IMR-90 (cell line): Measurements from ENCODE around the gene TREH. TPM values are rescaled to one million over a fixed set of nuclear protein-coding genes. Genes with fewer than 3 reads are reported as not detected.
A peak's percentile ranks its signal among the peaks of the same experiment; 100 is the strongest.

Source experiments
- ATAC-seq: fragments of 200-7000 bp; cut with Tn5 transposase; 2 replicates; pipeline ENCODE4 v1.9.1; 2020; ENCODE audit warnings: low read depth, mild to moderate bottlenecking, moderate library complexity
- BruUV-seq: library from RNA; stranded (reverse); fragments of 400-500 nt; replicated peaks from 2 replicates; lab custom pipeline; 2021; lab: Mats Ljungman, UMichigan
- CTCF ChIA-PET: fragments of 300-600 bp; formaldehyde crosslinking; extraction: SDS; loops from one replicate; lab custom pipeline; 2021; ENCODE audit warnings: antibody characterized with exemption; lab: Yijun Ruan, JAX
- POLR2A ChIA-PET: fragments of 300-600 bp; sonication (Branson Sonifier 250); formaldehyde crosslinking; loops from one replicate; lab custom pipeline; 2022; ENCODE audit warnings: antibody characterized with exemption; ENCODE audit not compliant: unreplicated experiment; lab: Charles Lee
- DNase-seq: peaks from one replicate; pipeline ENCODE4 v3.0.0; 2013
- H2AFZ ChIP-seq: replicated peaks from 2 replicates; pipeline ENCODE3; 2013; ENCODE audit warnings: low read length, mild to moderate bottlenecking; ENCODE audit not compliant: poor library complexity
- H2AK5ac ChIP-seq: 2 replicates; pipeline ENCODE4 v1.6.1; 2013; ENCODE audit warnings: low read depth, low read length, inconsistent platforms
- H2AK9ac ChIP-seq: replicated peaks from 2 replicates; pipeline ENCODE3; 2013; ENCODE audit warnings: mild to moderate bottlenecking, low read depth, low read length, moderate library complexity; ENCODE audit not compliant: poor library complexity
- H2BK120ac ChIP-seq: 2 replicates; pipeline ENCODE4 v1.6.1; 2013; ENCODE audit warnings: low read depth, low read length, inconsistent platforms
- H2BK15ac ChIP-seq: 3 replicates; pipeline ENCODE4 v1.6.1; 2013; ENCODE audit warnings: low read depth, low read length, inconsistent platforms
- H2BK20ac ChIP-seq: 2 replicates; pipeline ENCODE4 v1.6.1; 2013; ENCODE audit warnings: low read depth, mild to moderate bottlenecking, inconsistent platforms, low read length, moderate library complexity
- H2BK5ac ChIP-seq: 2 replicates; pipeline ENCODE4 v1.6.1; 2013; ENCODE audit warnings: mild to moderate bottlenecking, low read depth, low read length, inconsistent platforms; ENCODE audit not compliant: poor library complexity, severe bottlenecking
- H3K14ac ChIP-seq: replicated peaks from 2 replicates; pipeline ENCODE4 v1.6.1; 2013; ENCODE audit warnings: low read depth, low read length, inconsistent platforms
- H3K18ac ChIP-seq: 2 replicates; pipeline ENCODE4 v1.6.1; 2013; ENCODE audit warnings: low read depth, low read length, control low read depth
- H3K23ac ChIP-seq: 2 replicates; pipeline ENCODE4 v1.6.1; 2013; ENCODE audit warnings: low read depth, low read length, inconsistent platforms
- H3K27ac ChIP-seq: 2 replicates; pipeline ENCODE4 v1.5.1; 2013; ENCODE audit warnings: mild to moderate bottlenecking, control low read depth, low read length; ENCODE audit not compliant: insufficient read depth
- H3K27me3 ChIP-seq: 2 replicates; pipeline ENCODE4 v1.6.1; 2013; ENCODE audit warnings: low read length; ENCODE audit not compliant: control insufficient read depth, insufficient read depth
- H3K36me3 ChIP-seq: 2 replicates; pipeline ENCODE4 v1.6.1; 2013; ENCODE audit warnings: low read length, mixed read lengths; ENCODE audit not compliant: control insufficient read depth, insufficient read depth
- H3K4ac ChIP-seq: 2 replicates; pipeline ENCODE4 v1.6.1; 2013; ENCODE audit warnings: low read depth, low read length, inconsistent platforms
- H3K4me1 ChIP-seq: 2 replicates; pipeline ENCODE4 v1.6.1; 2013; ENCODE audit warnings: low read length, mixed read lengths; ENCODE audit not compliant: control insufficient read depth, insufficient read depth
- H3K4me2 ChIP-seq: 2 replicates; pipeline ENCODE4 v1.6.1; 2013; ENCODE audit warnings: low read depth, mild to moderate bottlenecking, control low read depth, low read length, moderate library complexity
- H3K4me3 ChIP-seq: 2 replicates; pipeline ENCODE4 v1.5.1; 2013; ENCODE audit warnings: low read depth, mild to moderate bottlenecking, control low read depth, low read length, moderate library complexity; ENCODE audit not compliant: insufficient read depth
- H3K56ac ChIP-seq: 2 replicates; pipeline ENCODE4 v1.6.1; 2013; ENCODE audit warnings: low read length, inconsistent platforms; ENCODE audit not compliant: insufficient read depth; ENCODE audit errors: extremely low read depth
- H3K79me1 ChIP-seq, 2 experiments: 2 replicates each; pipeline ENCODE4 v1.6.1; 2013; ENCODE audit warnings: low read length in 2 of 2, inconsistent platforms in 1 of 2, low read depth in 1 of 2
- H3K9ac ChIP-seq: 2 replicates; pipeline ENCODE4 v1.6.1; 2013; ENCODE audit warnings: low read depth, low read length, control low read depth
- H3K9me1 ChIP-seq: 2 replicates; pipeline ENCODE4 v1.6.1; 2013; ENCODE audit warnings: low read length, inconsistent platforms; ENCODE audit not compliant: insufficient read depth
- H3K9me3 ChIP-seq: 2 replicates; pipeline ENCODE4 v1.6.1; 2013; ENCODE audit warnings: low read length; ENCODE audit not compliant: control insufficient read depth, insufficient read depth
- H4K20me1 ChIP-seq: 2 replicates; pipeline ENCODE4 v1.6.1; 2013; ENCODE audit warnings: low read length, inconsistent platforms; ENCODE audit not compliant: insufficient read depth
- H4K5ac ChIP-seq: 2 replicates; pipeline ENCODE4 v1.6.1; 2013; ENCODE audit warnings: mild to moderate bottlenecking, low read depth, low read length, control low read depth
- H4K8ac ChIP-seq, 2 experiments: 2 replicates each; pipeline ENCODE4 v1.6.1; 2013; ENCODE audit warnings: low read depth in 2 of 2, low read length in 2 of 2, control low read depth in 1 of 2, inconsistent platforms in 1 of 2
- H4K91ac ChIP-seq: 2 replicates; pipeline ENCODE4 v1.6.1; 2013; ENCODE audit warnings: low read depth, low read length, inconsistent platforms; ENCODE audit not compliant: insufficient read depth
- CEBPB ChIP-seq: IDR thresholded peaks from 2 replicates; pipeline ENCODE4 v1.6.1; 2012; ENCODE audit warnings: low read depth, low read length, improper control_type of control experiment
- CHD1 ChIP-seq: IDR thresholded peaks from 2 replicates; pipeline ENCODE4 v1.6.1; 2012; ENCODE audit warnings: low read depth, low read length, improper control_type of control experiment
- FOS ChIP-seq: fragments of 150-350 bp; IDR thresholded peaks from 2 replicates; pipeline ENCODE4 v1.6.1; 2016; ENCODE audit warnings: low read depth, low read length
- MAFK ChIP-seq: IDR thresholded peaks from 2 replicates; pipeline ENCODE4 v1.6.1; 2012; ENCODE audit warnings: low read depth, low read length, improper control_type of control experiment
- NFE2L2 ChIP-seq: fragments of 150-350 bp; IDR thresholded peaks from 2 replicates; pipeline ENCODE4 v1.6.1; 2016; ENCODE audit warnings: low read depth, mild to moderate bottlenecking, low read length
- POLR2A ChIP-seq: IDR thresholded peaks from 2 replicates; pipeline ENCODE4 v1.6.1; 2012; ENCODE audit warnings: mild to moderate bottlenecking, low read depth, low read length
- RCOR1 ChIP-seq: IDR thresholded peaks from 2 replicates; pipeline ENCODE4 v1.6.1; 2012; ENCODE audit warnings: mild to moderate bottlenecking, low read length, improper control_type of control experiment; ENCODE audit not compliant: insufficient replicate concordance
- RFX5 ChIP-seq: IDR thresholded peaks from 2 replicates; pipeline ENCODE4 v1.8.0; 2012; ENCODE audit warnings: low read depth, mild to moderate bottlenecking, low read length, moderate library complexity
- SMC3 ChIP-seq: fragments of 150-350 bp; IDR thresholded peaks from 2 replicates; pipeline ENCODE4 v1.6.1; 2016; ENCODE audit warnings: low read depth, mild to moderate bottlenecking, antibody characterized with exemption, low read length, moderate library complexity
- WGBS, 2 experiments: methylation state at CpG; one replicate each; pipeline versions ENCODE4 v1.1.5 to v1.1.7; 2013; ENCODE audit warnings: missing lambda C conversion rate in 2 of 2; ENCODE audit not compliant: insufficient read length in 1 of 2; ENCODE audit errors: extremely low coverage in 2 of 2; 5-methylcytosine and 5-hydroxymethylcytosine counted together
- dilution Hi-C: fragments of 300-500 bp; cut with HindIII; formaldehyde crosslinking; loops from one replicate; pipeline ENCODE4 v1.14.3; 2018; ENCODE audit warnings: low sequenced_read_pairs; ENCODE audit not compliant: unreplicated experiment
- in situ Hi-C: fragments of 300-500 bp; cut with MboI; formaldehyde crosslinking; loops from 3 replicates; pipeline ENCODE4 v1.14.3; 2019; ENCODE audit warnings: low sequenced_read_pairs, inconsistent platforms, mixed read lengths
- intact Hi-C: fragments of 100-400 bp; cut with micrococcal nuclease; formaldehyde crosslinking; loops from 2 replicates; pipeline ENCODE4 v1.10.0; 2022
- polyA plus RNA-seq, 3 experiments: library from polyadenylated mRNA; depleted of rRNA; stranded (reverse); fragments of >200 nt; gene quantifications; 2 replicates each; pipeline ENCODE4 v1.2.3, GENCODE V29; 2012; ENCODE audit warnings: low replicate concordance in 1 of 3
- total RNA-seq: library from RNA; depleted of rRNA; stranded (reverse); fragments of >200 nt; gene quantifications from 2 replicates; pipeline ENCODE4 v1.2.3, GENCODE V29; 2012
- TF ChIP-seq, protein P1 (sequence below): conservative IDR thresholded peaks from 2 replicates; pipeline ENCODE4 v1.5.1; 2012; ENCODE audit warnings: mild to moderate bottlenecking, low read depth, low read length, improper control_type of control experiment
- TF ChIP-seq, protein P2 (sequence below): fragments of 150-350 bp; IDR thresholded peaks from 2 replicates; pipeline ENCODE4 v1.6.1; 2017; ENCODE audit warnings: mild to moderate bottlenecking, antibody characterized with exemption, low read length, low read depth
- TF ChIP-seq, protein P3 (sequence below): fragments of 150-350 bp; IDR thresholded peaks from 2 replicates; pipeline ENCODE4 v1.6.1; 2016; ENCODE audit warnings: low read depth, mild to moderate bottlenecking, low read length, moderate library complexity, borderline replicate concordance

The TREH gene
- total and polyA plus RNA-seq, 2 of the 4 experiments (the other 2 are of a cell fraction): not detected

DNA sequence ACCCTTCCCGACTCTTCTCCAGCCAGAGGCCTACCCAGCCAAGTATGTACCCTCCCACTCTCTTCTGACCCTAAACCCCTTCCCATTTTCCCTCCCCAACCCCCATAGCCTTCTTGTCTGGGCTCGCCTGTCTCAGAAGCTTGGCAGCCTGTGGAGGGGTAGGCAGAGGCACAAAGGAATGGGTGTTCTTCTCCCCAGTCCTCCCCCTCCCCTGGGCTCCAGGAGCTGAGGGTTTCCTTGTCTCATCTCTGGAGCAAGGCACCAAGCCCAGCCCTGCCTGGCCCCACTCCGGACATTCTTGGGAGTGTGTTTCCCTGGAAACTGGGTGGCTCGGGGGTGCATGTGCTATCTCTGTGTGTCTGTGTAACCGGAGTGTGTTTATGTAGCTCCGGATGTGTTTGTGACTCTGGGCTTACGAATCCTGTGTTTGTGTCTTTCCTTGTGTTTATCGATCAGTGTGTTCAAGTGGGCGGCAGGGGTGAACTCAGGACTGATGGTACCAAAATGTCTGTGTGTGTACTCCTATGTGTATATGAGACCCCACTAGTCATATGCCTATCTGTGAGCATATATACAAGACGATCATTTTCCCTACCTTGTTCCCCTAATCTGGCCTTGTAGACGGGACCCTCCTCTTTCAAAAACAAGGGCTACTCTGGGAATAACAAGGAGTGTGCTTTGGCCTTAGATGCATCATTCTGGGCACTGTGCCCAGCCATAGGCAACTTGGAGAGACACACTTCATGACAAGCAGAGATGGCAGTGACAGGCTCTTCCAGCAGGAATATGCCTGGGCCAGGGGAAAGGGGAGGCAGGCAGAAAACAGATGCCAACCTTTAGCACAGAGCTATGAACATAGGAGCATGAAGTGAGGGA lies 61.1 kb downstream of the TREH start (continued):
- TF ChIP-seq POLR2A: peak; percentile 50
- peak; percentile 85 for TF ChIP-seq FOS
- no peak for TF ChIP-seq RFX5
- no peak for TF ChIP-seq CEBPB

DNA sequence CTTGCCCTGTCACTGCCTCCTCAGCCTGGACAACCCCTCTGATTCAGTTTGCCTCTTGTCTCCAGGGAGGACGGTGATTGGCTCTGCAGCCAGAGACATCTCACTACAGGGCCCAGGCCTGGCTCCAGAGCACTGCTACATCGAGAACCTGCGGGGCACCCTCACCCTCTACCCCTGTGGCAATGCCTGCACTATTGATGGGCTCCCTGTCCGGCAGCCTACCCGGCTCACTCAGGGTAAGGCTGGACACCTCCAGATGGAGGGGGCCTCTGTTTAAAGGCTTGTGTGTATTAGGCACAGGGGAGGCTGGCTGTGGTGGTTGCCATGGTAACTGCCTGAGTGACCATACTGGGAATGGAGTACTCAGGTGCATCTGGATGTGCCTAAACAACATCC lies 63.5 kb downstream of the TREH start:
- no peak overlapping the region for H2AFZ ChIP-seq
- H2BK20ac ChIP-seq: peak overlapping the region; percentile 79; the same call in 1 of the 2 replicates
- dilution Hi-C loops (no loop called here), in situ Hi-C loops (no loop called here), intact Hi-C loops (no loop called here)
- H4K8ac ChIP-seq: peak overlapping the region in 1 of 2 experiments; percentile 14; a peak in 1 of 4 replicates
- H3K9me1 ChIP-seq: peaks cover 41% of the 10 kb centered on the region
- ChIA-PET POLR2A (no interaction called here), CTCF (no interaction called here)
- peaks cover 26 to 66% of the 10 kb centered on the region in 2 experiments; a peak in 3 of 4 replicates for H3K79me1 ChIP-seq
- H2BK120ac ChIP-seq: peak overlapping the region; percentile 62
- peaks cover 40% of the 10 kb centered on the region for H3K4me1 ChIP-seq
- no peak for DNase-seq
- H2AK9ac ChIP-seq: peak overlapping the region; percentile 75
- BruUV-seq: no TSS peak
- H3K4me2 ChIP-seq: no peak overlapping the region
- H2BK5ac ChIP-seq: peak overlapping the region; percentile 51
- no peaks in the 10 kb centered on the region for H3K9me3 ChIP-seq
- no CpG with 5 or more reads among the region's 5 CpGs for WGBS, 2 experiments
- peaks cover 17% of the 10 kb centered on the region for H4K20me1 ChIP-seq
- H3K23ac ChIP-seq: peak overlapping the region; percentile 63
- H4K91ac ChIP-seq: peak overlapping the region; percentile 82
- H2BK15ac ChIP-seq: peak overlapping the region; percentile 48; the same call in 2 of the 3 replicates
- no peak overlapping the region for H3K56ac ChIP-seq
- H4K5ac ChIP-seq: no peak overlapping the region
- H3K18ac ChIP-seq: no peak overlapping the region
- no peak for ATAC-seq
- no peaks in the 10 kb centered on the region for H3K27me3 ChIP-seq
- peak overlapping the region; percentile 78 for H2AK5ac ChIP-seq
- H3K9ac ChIP-seq: no peak overlapping the region
- H3K14ac ChIP-seq: peak overlapping the region; percentile 64
- peak overlapping the region; percentile 84 for H3K4ac ChIP-seq
- H3K36me3 ChIP-seq: peaks cover 42% of the 10 kb centered on the region
- peak overlapping the region; percentile 42 for H3K27ac ChIP-seq
- H3K4me3 ChIP-seq: no peak overlapping the region
- TF ChIP-seq RFX5 (no peak), MAFK (no peak), RCOR1 (no peak), NFE2L2 (no peak), SMC3 (no peak), CHD1 (no peak), FOS (no peak)
- TF ChIP-seq, protein P1, sequence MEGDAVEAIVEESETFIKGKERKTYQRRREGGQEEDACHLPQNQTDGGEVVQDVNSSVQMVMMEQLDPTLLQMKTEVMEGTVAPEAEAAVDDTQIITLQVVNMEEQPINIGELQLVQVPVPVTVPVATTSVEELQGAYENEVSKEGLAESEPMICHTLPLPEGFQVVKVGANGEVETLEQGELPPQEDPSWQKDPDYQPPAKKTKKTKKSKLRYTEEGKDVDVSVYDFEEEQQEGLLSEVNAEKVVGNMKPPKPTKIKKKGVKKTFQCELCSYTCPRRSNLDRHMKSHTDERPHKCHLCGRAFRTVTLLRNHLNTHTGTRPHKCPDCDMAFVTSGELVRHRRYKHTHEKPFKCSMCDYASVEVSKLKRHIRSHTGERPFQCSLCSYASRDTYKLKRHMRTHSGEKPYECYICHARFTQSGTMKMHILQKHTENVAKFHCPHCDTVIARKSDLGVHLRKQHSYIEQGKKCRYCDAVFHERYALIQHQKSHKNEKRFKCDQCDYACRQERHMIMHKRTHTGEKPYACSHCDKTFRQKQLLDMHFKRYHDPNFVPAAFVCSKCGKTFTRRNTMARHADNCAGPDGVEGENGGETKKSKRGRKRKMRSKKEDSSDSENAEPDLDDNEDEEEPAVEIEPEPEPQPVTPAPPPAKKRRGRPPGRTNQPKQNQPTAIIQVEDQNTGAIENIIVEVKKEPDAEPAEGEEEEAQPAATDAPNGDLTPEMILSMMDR: no peak
- TF ChIP-seq, protein P2, sequence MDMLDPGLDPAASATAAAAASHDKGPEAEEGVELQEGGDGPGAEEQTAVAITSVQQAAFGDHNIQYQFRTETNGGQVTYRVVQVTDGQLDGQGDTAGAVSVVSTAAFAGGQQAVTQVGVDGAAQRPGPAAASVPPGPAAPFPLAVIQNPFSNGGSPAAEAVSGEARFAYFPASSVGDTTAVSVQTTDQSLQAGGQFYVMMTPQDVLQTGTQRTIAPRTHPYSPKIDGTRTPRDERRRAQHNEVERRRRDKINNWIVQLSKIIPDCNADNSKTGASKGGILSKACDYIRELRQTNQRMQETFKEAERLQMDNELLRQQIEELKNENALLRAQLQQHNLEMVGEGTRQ: no peak
- TF ChIP-seq, protein P3, sequence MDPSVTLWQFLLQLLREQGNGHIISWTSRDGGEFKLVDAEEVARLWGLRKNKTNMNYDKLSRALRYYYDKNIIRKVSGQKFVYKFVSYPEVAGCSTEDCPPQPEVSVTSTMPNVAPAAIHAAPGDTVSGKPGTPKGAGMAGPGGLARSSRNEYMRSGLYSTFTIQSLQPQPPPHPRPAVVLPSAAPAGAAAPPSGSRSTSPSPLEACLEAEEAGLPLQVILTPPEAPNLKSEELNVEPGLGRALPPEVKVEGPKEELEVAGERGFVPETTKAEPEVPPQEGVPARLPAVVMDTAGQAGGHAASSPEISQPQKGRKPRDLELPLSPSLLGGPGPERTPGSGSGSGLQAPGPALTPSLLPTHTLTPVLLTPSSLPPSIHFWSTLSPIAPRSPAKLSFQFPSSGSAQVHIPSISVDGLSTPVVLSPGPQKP: no peak
